Measurements from ENCODE around the gene PTHLH.

GRCh38 chr12:27982951-27983350 is 10.4 kb upstream of the PTHLH start:
- TF ChIP-seq CTCF (IDR thresholded peaks at IDR 0.05) = no peak
- TF ChIP-seq POLR2A (IDR thresholded peaks at IDR 0.05) = no peak

All from thyroid gland (tissue), 4 donors.